HG03439 (cell line): Measurements from ENCODE around the gene MSMO1.

Experiments
- ATAC-seq: cut with Tn5 transposase; IDR thresholded peaks from one replicate; pipeline ENCODE4 v1.9.1; 2021; ENCODE audit warnings: mild to moderate bottlenecking, moderate library complexity; ENCODE audit not compliant: unreplicated experiment

The MSMO1 gene

GRCh38 chr4:165359506-165359905, 32.0 kb downstream of the MSMO1 start:
- ATAC-seq, result no peak

GRCh38 chr4:165360041-165360695, 32.7 kb downstream of the MSMO1 start:
- ATAC-seq, result no peak

GRCh38 chr4:165360985-165361670, 33.7 kb downstream of the MSMO1 start:
- no peak for ATAC-seq

GRCh38 chr4:165361810-165362209, 34.3 kb downstream of the MSMO1 start:
- ATAC-seq, result no peak

- no peak for ATAC-seq
These were observed 37.1 kb downstream of the MSMO1 start for GRCh38 chr4:165364452-165365080.

GRCh38 chr4:165367040-165367439, 39.6 kb downstream of the MSMO1 start:
- ATAC-seq, result no peak

- no peak for ATAC-seq
These were observed 40.6 kb downstream of the MSMO1 start for GRCh38 chr4:165368114-165368513.

- ATAC-seq, result no peak
These were observed 41.1 kb downstream of the MSMO1 start for GRCh38 chr4:165368567-165368966.

- ATAC-seq, result no peak
These were observed 42.1 kb downstream of the MSMO1 start for GRCh38 chr4:165369522-165369921.

- no peak for ATAC-seq
These were observed 43.1 kb downstream of the MSMO1 start for GRCh38 chr4:165370530-165370929.

- ATAC-seq, result no peak
These were observed 48.0 kb downstream of the MSMO1 start for GRCh38 chr4:165375465-165375864.

GRCh38 chr4:165378398-165378744, 50.9 kb downstream of the MSMO1 start:
- ATAC-seq, result no peak

- peak; percentile 98 for ATAC-seq
These were observed 51.5 kb downstream of the MSMO1 start, which contains the start of gene CPE for GRCh38 chr4:165378745-165379677. Gene CPE (plus strand): TSS chr4:165379008. CDS start chr4:165379222, 214 bp downstream.

GRCh38 chr4:165379678-165380064, 52.2 kb downstream of the MSMO1 start:
- no peak for ATAC-seq

GRCh38 chr4:165380805-165381204, 53.3 kb downstream of the MSMO1 start:
- no peak for ATAC-seq

- no peak for ATAC-seq
These were observed 54.4 kb downstream of the MSMO1 start for GRCh38 chr4:165381821-165382373.

GRCh38 chr4:165382640-165383039, 55.2 kb downstream of the MSMO1 start:
- no peak for ATAC-seq

- ATAC-seq, result no peak
These were observed 56.2 kb downstream of the MSMO1 start for GRCh38 chr4:165383591-165384073.

- no peak for ATAC-seq
These were observed 56.7 kb downstream of the MSMO1 start for GRCh38 chr4:165384186-165384585.

GRCh38 chr4:165384598-165384997, 57.1 kb downstream of the MSMO1 start:
- ATAC-seq, result no peak

- ATAC-seq, result no peak
These were observed 57.7 kb downstream of the MSMO1 start for GRCh38 chr4:165385126-165385525.
